ENCODE results near the gene ASCC3.

Gene ASCC3

GRCh38 chr6:100467129-100468015, 413.8 kb downstream of the ASCC3 start:
- no peak for DNase-seq (ENCODE audit: low read depth)
- H3K4me3 ChIP-seq (ENCODE audit: low read length): no peak overlapping the region
- TF ChIP-seq CTCF (conservative IDR thresholded peaks at IDR 0.05; ENCODE audit: low read depth, low read length): no peak

- no peak overlapping the region for H3K4me3 ChIP-seq (ENCODE audit: low read length)
- no peak for TF ChIP-seq CTCF (conservative IDR thresholded peaks at IDR 0.05; ENCODE audit: low read depth, low read length)
- DNase-seq (ENCODE audit: low read depth): no peak
Measured at GRCh38 chr6:100466410-100467128, 414.6 kb downstream of the ASCC3 start.

GRCh38 chr6:100465701-100466409, 415.3 kb downstream of the ASCC3 start:
- no peak overlapping the region for H3K4me3 ChIP-seq (ENCODE audit: low read length)
- no peak for TF ChIP-seq CTCF (conservative IDR thresholded peaks at IDR 0.05; ENCODE audit: low read depth, low read length)
- DNase-seq (ENCODE audit: low read depth): no peak

- no peak for DNase-seq (ENCODE audit: low read depth)
- H3K4me3 ChIP-seq (ENCODE audit: low read length): peak within 1 kb of the TSS; percentile 34
- no peak for TF ChIP-seq CTCF (conservative IDR thresholded peaks at IDR 0.05; ENCODE audit: low read depth, low read length)
Measured at GRCh38 chr6:100464903-100465700, 416.0 kb downstream of the ASCC3 start, which contains the start of gene SIM1. SIM1 (minus strand) TSS chr6:100464921; CDS start chr6:100463468, 1,453 bp downstream.

- no peak for TF ChIP-seq CTCF (conservative IDR thresholded peaks at IDR 0.05; ENCODE audit: low read depth, low read length)
- peak overlapping the region; percentile 34 for H3K4me3 ChIP-seq (ENCODE audit: low read length)
- DNase-seq (ENCODE audit: low read depth): no peak
Measured at GRCh38 chr6:100464162-100464851, 416.8 kb downstream of the ASCC3 start.

DNA sequence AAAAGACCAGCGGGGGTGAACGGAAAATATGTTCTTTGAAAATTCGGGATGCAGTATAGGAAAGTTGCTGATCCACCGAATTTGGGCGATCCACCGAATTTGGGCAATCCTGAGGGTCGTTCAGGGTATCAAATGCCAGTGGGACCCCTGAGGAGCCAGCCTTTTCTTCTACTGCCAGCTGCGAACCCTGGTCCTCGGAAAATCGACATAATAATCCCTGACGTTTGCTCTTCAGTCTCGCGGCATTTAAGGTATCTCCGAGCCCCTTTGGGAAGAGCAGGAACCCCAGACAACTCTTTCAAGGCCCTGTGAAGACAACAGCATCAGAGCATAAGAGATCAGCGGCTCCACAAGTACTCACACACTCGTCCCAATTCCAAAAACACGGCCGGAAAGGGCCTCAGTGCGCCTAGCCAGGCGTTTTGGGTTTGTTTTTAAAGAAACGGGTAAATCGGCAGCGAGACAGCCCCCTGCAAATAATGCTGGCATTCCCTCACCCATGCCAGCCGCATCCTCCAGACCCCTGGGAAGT, 417.4 kb downstream of the ASCC3 start:
- no peak overlapping the region for H3K4me3 ChIP-seq (ENCODE audit: low read length)
- no peak for TF ChIP-seq CTCF (conservative IDR thresholded peaks at IDR 0.05; ENCODE audit: low read depth, low read length)
- DNase-seq (ENCODE audit: low read depth): no peak
